Panc1 (cell line): ENCODE measurements around the gene MDM2.
"Not testable (repeated sequence)": the region's sequence is repeated elsewhere in the genome, so short reads cannot be mapped to it uniquely, and the experiment has no call there.

Experiments
- POLR2AphosphoS5 ChIP-seq: IDR thresholded peaks from 2 replicates; pipeline ENCODE4 v1.6.1; 2012; ENCODE audit warnings: mild to moderate bottlenecking, low read depth, low read length, moderate library complexity
- SIN3A ChIP-seq: IDR thresholded peaks from 2 replicates; pipeline ENCODE4 v1.6.1; 2012; ENCODE audit warnings: low read depth, mild to moderate bottlenecking, low read length, moderate library complexity, borderline replicate concordance; ENCODE audit not compliant: insufficient read depth
- TF ChIP-seq, protein P1 (sequence below): fragments of 450-650 bp; IDR thresholded peaks from 2 replicates; pipeline ENCODE4 v1.5.1; 2017; ENCODE audit warnings: mild to moderate bottlenecking
- TF ChIP-seq, protein P2 (sequence below), 2 experiments: IDR thresholded peaks; 2 replicates each; pipeline ENCODE4 v1.6.1; 2011 to 2012; ENCODE audit warnings: low read depth in 2 of 2, control low read depth in 1 of 2, low read length in 1 of 2, mild to moderate bottlenecking in 1 of 2, moderate library complexity in 1 of 2; ENCODE audit not compliant: insufficient read depth in 1 of 2

DNA sequence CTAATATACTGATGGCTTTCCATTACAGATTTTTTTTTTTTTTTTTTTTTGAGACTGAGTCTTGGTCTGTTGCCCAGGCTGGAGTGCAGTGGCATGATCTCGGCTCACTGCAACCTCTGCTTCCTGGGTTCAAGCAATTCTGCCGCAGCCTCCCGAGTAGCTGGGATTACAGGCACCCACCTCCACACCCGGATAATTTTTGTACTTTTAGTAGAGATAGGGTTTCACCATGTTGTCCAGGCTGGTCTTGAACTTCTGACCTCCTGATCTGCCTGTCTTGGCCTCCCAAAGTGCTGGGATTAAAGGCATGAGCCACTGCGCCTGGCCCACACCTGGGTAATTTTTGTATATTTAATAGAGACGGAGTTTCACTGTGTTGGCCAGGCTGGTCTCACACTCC lies 3.6 kb downstream of the MDM2 start:
- TF ChIP-seq POLR2AphosphoS5, SIN3A: not testable (repeated sequence)
- TF ChIP-seq, protein P1, sequence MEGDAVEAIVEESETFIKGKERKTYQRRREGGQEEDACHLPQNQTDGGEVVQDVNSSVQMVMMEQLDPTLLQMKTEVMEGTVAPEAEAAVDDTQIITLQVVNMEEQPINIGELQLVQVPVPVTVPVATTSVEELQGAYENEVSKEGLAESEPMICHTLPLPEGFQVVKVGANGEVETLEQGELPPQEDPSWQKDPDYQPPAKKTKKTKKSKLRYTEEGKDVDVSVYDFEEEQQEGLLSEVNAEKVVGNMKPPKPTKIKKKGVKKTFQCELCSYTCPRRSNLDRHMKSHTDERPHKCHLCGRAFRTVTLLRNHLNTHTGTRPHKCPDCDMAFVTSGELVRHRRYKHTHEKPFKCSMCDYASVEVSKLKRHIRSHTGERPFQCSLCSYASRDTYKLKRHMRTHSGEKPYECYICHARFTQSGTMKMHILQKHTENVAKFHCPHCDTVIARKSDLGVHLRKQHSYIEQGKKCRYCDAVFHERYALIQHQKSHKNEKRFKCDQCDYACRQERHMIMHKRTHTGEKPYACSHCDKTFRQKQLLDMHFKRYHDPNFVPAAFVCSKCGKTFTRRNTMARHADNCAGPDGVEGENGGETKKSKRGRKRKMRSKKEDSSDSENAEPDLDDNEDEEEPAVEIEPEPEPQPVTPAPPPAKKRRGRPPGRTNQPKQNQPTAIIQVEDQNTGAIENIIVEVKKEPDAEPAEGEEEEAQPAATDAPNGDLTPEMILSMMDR = not testable (repeated sequence)
- TF ChIP-seq, protein P2, sequence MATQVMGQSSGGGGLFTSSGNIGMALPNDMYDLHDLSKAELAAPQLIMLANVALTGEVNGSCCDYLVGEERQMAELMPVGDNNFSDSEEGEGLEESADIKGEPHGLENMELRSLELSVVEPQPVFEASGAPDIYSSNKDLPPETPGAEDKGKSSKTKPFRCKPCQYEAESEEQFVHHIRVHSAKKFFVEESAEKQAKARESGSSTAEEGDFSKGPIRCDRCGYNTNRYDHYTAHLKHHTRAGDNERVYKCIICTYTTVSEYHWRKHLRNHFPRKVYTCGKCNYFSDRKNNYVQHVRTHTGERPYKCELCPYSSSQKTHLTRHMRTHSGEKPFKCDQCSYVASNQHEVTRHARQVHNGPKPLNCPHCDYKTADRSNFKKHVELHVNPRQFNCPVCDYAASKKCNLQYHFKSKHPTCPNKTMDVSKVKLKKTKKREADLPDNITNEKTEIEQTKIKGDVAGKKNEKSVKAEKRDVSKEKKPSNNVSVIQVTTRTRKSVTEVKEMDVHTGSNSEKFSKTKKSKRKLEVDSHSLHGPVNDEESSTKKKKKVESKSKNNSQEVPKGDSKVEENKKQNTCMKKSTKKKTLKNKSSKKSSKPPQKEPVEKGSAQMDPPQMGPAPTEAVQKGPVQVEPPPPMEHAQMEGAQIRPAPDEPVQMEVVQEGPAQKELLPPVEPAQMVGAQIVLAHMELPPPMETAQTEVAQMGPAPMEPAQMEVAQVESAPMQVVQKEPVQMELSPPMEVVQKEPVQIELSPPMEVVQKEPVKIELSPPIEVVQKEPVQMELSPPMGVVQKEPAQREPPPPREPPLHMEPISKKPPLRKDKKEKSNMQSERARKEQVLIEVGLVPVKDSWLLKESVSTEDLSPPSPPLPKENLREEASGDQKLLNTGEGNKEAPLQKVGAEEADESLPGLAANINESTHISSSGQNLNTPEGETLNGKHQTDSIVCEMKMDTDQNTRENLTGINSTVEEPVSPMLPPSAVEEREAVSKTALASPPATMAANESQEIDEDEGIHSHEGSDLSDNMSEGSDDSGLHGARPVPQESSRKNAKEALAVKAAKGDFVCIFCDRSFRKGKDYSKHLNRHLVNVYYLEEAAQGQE (IDR thresholded peaks at IDR 0.05; ENCODE audit: insufficient read depth in 1 of 2, low read depth in 2 of 2, low read length in 1 of 2) = not testable (repeated sequence)
